Measurements from ENCODE around the gene GEMIN5. TPM values are rescaled to one million over a fixed set of nuclear protein-coding genes. Genes with fewer than 3 reads are reported as not detected.
A peak's percentile ranks its signal among the peaks of the same experiment; 100 is the strongest.

GEMIN5 gene
- total RNA-seq, 1 donor from 2014 or later, result 23.9 TPM

DNA sequence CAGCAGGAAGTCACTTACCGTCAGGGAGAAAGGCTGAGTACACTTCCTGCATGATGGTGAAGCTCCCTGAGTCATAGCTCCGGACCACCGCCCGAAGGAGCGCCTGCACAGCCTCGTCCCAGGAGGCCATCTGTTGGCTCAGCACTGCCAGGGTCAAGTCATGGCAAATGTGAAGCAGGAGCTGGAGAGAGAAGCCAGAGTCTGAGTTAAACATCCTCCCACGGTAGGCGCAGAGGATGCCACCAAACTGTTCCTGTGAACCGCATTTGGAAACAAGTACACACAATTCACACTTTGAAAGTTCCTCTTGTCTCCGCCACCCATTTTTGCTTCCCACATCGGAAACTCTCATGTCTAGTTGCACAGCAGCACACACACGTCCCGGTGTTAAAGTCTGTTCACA lies 45.6 kb downstream of the GEMIN5 start:
- no peak for DNase-seq

DNA sequence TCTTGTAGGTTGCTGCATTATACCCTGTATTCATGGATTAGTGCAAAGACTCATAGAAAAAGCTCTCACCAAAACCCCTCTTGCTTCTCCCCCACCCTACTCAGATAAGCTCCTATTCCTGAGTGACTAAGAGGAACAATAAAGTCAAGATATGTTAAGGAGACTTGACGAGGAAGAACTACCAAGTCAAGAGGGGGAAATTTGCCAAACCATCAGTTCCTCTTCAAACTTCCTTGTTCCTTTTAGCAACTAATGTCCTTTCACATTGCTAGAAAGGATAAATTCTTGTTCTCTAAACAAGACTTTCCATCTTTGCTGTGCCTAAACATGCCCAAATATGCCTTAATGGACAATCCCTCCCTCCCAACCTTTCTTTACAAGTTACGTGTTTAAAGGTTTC lies 52.6 kb downstream of the GEMIN5 start:
- no peak for DNase-seq

DNA sequence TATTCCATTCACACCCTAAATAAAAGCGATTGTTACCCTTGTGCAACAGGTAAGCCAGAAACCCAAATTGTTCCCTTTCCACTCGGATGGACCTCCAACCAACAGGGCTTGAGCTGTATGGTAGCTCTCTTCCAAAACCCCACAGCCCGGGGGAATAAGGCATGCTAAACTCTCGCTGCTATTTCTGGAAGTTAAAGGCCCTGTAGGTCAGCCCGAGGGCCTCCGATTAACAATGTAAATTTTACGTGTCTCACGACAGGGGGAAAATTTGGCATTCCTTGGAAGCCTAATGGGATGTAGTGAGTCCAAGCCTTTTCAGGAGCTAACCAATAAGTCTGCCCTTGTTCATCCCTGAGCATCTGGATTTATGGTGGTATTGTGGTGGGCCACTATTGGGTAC lies 53.6 kb downstream of the GEMIN5 start:
- no peak for DNase-seq

GRCh38 chr5:154881986-154882385 lies 56.0 kb downstream of the GEMIN5 start:
- DNase-seq, result no peak

- DNase-seq, result no peak
Measured at GRCh38 chr5:154878642-154879335, 59.2 kb downstream of the GEMIN5 start.

DNA sequence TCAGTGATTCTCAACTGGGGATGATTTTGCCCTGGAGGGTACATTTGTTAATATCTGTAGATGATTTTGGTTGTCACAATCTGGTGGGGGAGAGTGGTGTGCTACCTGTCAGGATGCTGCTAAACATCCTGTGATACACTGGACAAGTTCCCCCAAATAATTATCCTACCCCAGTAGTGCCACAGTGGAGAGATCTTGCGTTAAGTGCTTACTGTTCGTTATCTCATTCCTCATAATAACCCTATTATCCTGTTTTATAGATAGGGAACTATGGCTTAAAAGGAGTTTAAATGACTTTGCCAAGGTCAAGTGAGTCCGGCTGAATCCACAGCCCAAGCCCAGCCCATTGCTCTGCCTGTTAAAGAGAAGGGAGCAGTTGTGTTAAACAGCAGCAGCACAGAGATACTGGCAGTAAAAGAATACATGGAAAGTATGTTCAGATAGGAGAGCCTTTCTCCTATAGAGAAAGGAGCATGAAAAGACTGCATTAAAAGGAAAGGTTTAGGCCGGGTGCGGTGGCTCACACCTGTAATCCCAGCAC lies 64.2 kb downstream of the GEMIN5 start:
- DNase-seq, result no peak

DNA sequence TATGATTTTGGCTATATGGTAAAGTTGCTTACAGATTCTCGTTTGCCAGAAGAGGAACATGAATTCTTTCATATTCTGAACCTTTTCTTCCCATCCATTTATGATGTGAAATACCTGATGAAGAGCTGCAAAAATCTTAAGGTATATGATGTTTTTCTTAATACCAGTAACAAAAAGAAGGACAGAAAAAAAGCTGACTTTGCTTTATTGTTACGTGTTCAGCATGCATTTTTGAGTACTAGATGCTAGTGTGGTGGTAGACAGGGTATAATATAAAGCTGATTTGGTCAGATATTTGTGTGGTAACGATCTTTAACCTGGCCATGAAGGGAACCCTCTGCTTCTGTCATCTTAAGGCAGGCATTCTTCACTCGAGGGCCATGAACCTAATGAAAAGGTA lies 66.3 kb downstream of the GEMIN5 start:
- no peak for DNase-seq

- DNase-seq, result peak; percentile 35
Measured at GRCh38 chr5:154868702-154869101, 69.3 kb downstream of the GEMIN5 start.

DNA sequence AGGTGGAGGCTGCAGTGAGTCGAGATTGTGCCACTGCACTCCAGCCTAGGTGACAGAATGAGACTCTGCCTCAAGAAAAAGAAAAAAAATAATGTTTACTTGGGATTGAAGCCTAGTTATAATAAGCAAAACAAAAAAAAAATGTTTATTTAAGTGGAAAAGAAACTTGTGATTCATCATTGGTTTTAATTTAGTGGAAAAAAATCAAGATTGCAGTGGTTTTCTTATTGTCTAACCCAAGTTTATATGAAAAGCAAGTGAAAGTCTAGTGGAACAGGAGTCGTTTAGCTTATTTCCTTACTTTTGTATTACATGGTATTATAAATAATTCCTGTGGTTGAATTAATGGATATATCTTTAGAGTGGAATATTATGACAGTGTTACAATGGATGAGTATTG lies 71.2 kb downstream of the GEMIN5 start:
- no peak for DNase-seq

GRCh38 chr5:154865466-154866184 lies 72.4 kb downstream of the GEMIN5 start:
- no peak for DNase-seq

DNA sequence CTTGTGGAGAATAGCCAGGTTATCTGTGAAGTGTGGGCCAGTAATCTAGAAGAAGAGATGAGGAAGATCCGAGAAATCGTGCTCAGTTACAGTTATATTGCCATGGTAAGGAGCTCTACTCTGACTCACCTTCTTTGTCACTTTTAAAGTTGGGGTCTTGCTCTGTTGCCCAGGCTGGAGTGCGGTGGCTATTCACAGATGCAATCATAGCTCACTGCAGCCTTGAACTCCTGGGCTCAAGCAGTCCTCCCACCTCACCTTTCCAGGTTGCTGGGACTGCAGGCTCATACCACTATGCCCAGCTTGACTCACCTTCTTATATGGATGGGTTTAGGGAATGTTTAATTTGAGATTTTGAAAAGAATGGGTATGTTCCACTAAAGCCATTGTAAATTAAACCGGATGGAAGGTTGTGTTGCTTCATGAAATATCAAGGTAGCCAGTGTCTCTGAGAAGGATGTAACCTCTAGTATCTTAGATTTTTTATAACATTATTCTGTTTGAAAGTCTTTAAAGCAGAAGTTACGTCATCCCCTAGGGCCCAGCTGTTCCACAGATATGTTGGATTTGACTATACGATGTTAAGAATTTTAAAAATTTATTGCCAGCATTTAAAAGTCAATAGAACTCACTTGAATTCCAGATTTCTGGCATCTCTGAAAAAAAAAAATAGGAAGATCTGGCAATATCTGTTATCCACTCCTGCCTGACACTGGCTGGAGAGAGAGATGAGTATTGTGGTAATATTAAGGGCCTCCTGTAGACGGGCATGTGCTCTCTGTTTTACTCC lies 74.5 kb downstream of the GEMIN5 start:
- no peak for DNase-seq

DNA sequence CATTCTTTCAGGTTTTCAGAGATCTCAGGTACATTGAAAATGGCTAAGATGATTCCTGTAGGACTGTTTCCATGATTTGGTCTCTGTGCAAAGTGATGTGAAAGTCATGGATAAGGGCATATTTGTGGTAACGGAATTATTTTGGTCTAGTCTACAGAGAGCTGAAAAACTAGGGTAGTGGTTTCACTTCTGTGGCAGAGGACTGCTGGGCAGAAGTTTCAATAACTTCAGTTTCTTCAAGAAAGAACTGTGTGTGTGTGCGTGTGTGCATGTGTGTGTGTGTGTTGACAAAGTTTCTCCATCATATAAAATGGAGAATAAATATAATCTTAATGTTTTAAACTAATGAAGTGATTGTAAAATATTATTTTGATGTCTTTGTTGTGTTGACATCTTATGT lies 75.2 kb downstream of the GEMIN5 start:
- no peak for DNase-seq

- no peak for DNase-seq
Measured at GRCh38 chr5:154861946-154862345, 76.1 kb downstream of the GEMIN5 start.

- DNase-seq, result no peak
Measured at GRCh38 chr5:154860765-154861164, 77.2 kb downstream of the GEMIN5 start.

- no peak for DNase-seq
Measured at GRCh38 chr5:154860123-154860522, 77.9 kb downstream of the GEMIN5 start.

DNA sequence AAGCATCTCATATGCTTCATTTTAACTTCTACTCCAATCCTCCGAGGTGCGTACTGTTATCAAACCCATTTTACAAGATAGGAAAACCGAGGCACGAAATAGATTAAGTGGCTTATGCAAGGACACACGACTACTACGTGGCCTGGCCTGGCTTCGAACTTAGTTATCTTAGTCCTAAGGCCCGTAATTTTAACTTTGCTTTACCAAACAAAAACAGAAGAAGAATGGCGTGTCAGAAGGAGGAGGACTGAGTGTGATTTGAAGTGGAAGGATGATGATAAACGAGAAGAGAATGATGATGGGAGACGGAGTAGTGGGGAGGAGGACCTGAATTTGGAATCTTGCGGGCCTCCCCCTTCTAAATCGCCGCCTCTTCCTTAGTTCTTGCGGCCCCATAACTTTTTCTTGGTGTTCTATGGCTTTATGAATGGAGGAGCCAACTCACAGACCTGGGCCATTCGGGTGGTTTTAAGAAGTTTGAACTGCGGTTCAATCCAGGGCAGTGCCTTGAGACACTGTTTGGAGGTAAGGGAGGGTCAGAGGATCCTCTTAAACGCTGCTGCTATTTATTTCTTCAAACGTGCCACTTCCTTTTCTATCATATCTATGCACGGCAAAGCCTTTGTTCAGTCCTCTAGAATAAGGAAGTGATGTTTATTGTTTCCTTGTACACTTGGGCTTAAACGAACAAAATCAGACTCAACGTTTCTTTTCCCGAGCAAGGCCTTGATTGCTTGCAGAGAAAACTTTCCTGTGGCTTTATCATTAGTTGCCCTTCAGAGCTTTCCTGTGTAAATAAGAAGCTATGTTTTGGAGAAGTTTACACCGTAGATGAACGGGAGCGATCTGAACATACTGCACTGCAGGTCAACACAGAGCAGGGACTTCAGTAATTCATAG lies 78.8 kb downstream of the GEMIN5 start:
- DNase-seq, result peak; percentile 24

DNA sequence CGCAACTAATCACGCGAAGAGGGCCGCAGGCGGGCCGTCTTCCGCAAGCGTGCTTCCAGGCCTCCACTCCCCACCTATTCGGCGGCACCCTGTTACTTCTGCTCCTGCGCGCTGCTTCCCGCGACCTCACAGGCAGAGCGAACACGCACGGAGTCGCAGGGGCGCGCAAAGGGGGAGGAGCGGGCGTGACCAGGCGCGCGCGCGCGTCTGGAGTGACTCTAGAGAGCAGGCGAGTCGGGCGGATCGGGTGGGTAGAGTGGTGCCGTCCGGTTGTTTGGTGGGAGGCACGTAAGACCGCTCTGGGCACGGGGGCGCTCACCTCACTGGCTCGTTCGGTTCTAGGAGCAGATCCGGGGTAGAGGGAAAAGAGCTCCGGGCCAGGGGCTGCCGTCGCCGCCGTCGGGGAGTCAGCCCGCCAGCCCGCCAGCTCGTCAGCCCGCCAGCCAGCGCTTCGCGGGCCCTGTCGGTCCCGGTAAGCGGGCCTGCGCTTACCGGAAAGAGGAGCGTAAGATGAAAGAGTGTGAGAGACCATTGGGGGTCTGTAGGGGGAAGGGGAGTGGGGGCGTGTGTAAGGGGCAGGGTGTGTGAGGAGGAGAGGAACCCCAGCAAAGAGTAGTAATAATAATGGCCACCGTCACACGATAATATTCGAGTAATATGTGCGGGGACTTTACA lies 79.6 kb downstream of the GEMIN5 start, which contains the start of gene CNOT8:
TSS of gene CNOT8 (plus strand) at position 331 of the 675 bp plus-strand sequence. CDS start 4,652 bp downstream, outside the sequence.
- DNase-seq, result peak; percentile 99

DNA sequence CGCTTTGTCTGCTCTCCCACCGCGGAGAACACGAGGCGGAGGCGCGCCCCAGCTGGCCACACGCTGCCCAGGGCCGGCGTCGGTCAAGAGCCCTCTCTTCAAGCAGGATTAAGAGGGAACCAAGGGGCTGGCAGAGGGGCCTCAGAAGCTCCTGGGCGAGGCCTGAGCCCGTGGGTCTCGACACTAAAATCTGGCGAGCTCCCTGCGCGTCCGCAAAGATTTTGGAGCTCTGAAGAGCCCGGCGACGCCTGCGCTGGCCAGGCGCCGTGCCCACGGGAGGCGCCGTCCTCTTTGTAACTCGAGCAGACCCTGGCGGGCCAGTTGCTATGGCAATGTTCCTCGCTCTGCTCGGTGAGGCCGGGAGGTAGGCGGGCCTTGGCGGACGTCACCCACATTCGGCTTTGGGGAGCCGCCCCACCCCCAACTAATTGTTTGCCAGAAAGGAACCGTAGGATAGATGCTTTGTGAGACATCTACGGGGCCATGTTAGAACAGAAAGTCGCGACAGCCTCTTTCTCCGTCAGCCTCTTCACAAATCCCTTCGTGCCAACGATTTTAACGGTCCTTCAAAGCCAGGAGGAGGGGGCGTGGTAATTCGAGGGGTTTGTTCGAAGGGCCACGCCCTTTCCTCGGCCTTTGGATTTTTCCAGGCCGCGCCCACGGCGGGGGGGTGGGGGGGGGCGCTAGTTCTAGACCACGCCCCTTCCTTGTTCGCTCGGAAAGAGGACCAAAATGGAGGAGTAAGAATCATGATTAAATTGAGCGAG lies 80.3 kb downstream of the GEMIN5 start:
- peak; percentile 99 for DNase-seq

DNA sequence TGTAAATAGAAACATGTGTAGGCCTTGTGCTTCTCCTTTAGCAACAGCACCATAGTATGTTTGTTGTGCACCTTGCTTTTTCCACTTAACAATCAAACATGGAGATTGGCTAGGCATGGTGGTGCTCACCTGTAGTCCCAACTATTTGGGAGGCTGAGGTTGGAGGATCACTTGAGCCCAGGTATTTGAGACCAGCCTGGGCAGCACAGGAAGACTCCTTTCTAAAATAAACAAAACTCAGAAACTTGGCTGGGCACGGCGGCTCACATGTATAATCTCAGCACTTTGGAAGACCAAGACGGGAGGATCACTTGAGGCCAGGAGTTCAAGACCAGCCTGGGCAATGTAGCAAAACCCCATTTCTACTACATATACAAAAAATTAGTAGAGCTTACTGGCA lies 86.7 kb downstream of the GEMIN5 start:
- no peak for DNase-seq
